Nephron progenitor cell (in vitro differentiated cells): ENCODE data around the gene CCDC137.

ENCODE experiments used
- DNase-seq: peaks from one replicate; pipeline ENCODE4 v3.0.0; 2021
- H3K27ac Mint-ChIP-seq: 2 replicates; pipeline ENCODE4 v1.8.0; 2021; ENCODE audit warnings: mild to moderate bottlenecking, moderate library complexity, mixed read lengths
- H3K27me3 Mint-ChIP-seq: 2 replicates; pipeline ENCODE4 v1.8.0; 2021; ENCODE audit warnings: mild to moderate bottlenecking, low read depth, mixed read lengths; ENCODE audit not compliant: poor library complexity
- H3K36me3 Mint-ChIP-seq: 2 replicates; pipeline ENCODE4 v1.8.0; 2021; ENCODE audit warnings: low read depth, mixed read lengths
- H3K4me1 Mint-ChIP-seq: 2 replicates; pipeline ENCODE4 v1.8.0; 2021; ENCODE audit warnings: mixed read lengths
- H3K4me3 Mint-ChIP-seq: 2 replicates; pipeline ENCODE4 v1.8.0; 2021; ENCODE audit warnings: mild to moderate bottlenecking, moderate library complexity, mixed read lengths
- H3K9me3 Mint-ChIP-seq: 2 replicates; pipeline ENCODE4 v1.8.0; 2021; ENCODE audit warnings: mild to moderate bottlenecking, moderate library complexity, mixed read lengths
- TF ChIP-seq, protein P1 (sequence below): fragments of 200-600 bp; sonication (generic); IDR thresholded peaks from 2 replicates; pipeline ENCODE4 v1.5.0; 2021; ENCODE audit warnings: antibody characterized with exemption

CCDC137 gene

GRCh38 chr17:81722184-81723120 lies 55.9 kb downstream of the CCDC137 start:
- peaks cover 11% of the 10 kb centered on the region for H3K27me3 Mint-ChIP-seq
- TF ChIP-seq, protein P1, sequence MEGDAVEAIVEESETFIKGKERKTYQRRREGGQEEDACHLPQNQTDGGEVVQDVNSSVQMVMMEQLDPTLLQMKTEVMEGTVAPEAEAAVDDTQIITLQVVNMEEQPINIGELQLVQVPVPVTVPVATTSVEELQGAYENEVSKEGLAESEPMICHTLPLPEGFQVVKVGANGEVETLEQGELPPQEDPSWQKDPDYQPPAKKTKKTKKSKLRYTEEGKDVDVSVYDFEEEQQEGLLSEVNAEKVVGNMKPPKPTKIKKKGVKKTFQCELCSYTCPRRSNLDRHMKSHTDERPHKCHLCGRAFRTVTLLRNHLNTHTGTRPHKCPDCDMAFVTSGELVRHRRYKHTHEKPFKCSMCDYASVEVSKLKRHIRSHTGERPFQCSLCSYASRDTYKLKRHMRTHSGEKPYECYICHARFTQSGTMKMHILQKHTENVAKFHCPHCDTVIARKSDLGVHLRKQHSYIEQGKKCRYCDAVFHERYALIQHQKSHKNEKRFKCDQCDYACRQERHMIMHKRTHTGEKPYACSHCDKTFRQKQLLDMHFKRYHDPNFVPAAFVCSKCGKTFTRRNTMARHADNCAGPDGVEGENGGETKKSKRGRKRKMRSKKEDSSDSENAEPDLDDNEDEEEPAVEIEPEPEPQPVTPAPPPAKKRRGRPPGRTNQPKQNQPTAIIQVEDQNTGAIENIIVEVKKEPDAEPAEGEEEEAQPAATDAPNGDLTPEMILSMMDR = no peak
- no peak overlapping the region for H3K27ac Mint-ChIP-seq
- H3K4me3 Mint-ChIP-seq = no peak overlapping the region
- no peaks in the 10 kb centered on the region for H3K9me3 Mint-ChIP-seq
- H3K4me1 Mint-ChIP-seq = peaks cover 17% of the 10 kb centered on the region
- H3K36me3 Mint-ChIP-seq = no peaks in the 10 kb centered on the region
- no peak for DNase-seq
